ENCODE measurements around the gene RBFOX2. TPM values are rescaled to one million over a fixed set of nuclear protein-coding genes. Genes with fewer than 3 reads are reported as not detected.

RBFOX2 gene, protein sequence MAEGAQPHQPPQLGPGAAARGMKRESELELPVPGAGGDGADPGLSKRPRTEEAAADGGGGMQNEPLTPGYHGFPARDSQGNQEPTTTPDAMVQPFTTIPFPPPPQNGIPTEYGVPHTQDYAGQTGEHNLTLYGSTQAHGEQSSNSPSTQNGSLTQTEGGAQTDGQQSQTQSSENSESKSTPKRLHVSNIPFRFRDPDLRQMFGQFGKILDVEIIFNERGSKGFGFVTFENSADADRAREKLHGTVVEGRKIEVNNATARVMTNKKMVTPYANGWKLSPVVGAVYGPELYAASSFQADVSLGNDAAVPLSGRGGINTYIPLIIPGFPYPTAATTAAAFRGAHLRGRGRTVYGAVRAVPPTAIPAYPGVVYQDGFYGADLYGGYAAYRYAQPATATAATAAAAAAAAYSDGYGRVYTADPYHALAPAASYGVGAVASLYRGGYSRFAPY
- 149 and 189 TPM in 2 replicates for total RNA-seq

GRCh38 chr22:36028646-36029405, at the start of gene RBFOX2:
Gene RBFOX2, minus strand, starts transcription at chr22:36028824. Its CDS starts 399 bp downstream, at chr22:36028425.

GRCh38 chr22:35717572-35717971, 311.1 kb downstream of the RBFOX2 start, which contains the start of gene APOL5:
Gene APOL5, plus strand, starts transcription at chr22:35717872. Its CDS starts 0 bp downstream, at chr22:35717872.

Other genes starting within 250 kb of the RBFOX2 start
- gene APOL3, start 131.9 kb upstream of the RBFOX2 start, total RNA-seq, result 18.4 and 26.5 TPM in 2 replicates
- 0.95 and 8.7 TPM in 2 replicates for gene APOL4, start 173.0 kb upstream of the RBFOX2 start, total RNA-seq
- gene APOL2, start 210.7 kb upstream of the RBFOX2 start, total RNA-seq, result 40.8 and 60.3 TPM in 2 replicates
- 38.6 and 57.1 TPM in 2 replicates for gene APOL1, start 224.3 kb upstream of the RBFOX2 start, total RNA-seq

Data from bronchial smooth muscle cell (primary cell).